HG02870 (cell line): ENCODE measurements around the gene TLCD3A.
"Not testable (repeated sequence)": the region's sequence is repeated elsewhere in the genome, so short reads cannot be mapped to it uniquely, and the experiment has no call there.

ENCODE experiments used
- ATAC-seq: cut with Tn5 transposase; IDR thresholded peaks from one replicate; pipeline ENCODE4 v1.9.1; 2021; ENCODE audit warnings: mild to moderate bottlenecking, moderate library complexity; ENCODE audit not compliant: unreplicated experiment

The TLCD3A gene

GRCh38 chr17:784143-784542 is 51.7 kb downstream of the TLCD3A start:
- ATAC-seq, result no peak

DNA sequence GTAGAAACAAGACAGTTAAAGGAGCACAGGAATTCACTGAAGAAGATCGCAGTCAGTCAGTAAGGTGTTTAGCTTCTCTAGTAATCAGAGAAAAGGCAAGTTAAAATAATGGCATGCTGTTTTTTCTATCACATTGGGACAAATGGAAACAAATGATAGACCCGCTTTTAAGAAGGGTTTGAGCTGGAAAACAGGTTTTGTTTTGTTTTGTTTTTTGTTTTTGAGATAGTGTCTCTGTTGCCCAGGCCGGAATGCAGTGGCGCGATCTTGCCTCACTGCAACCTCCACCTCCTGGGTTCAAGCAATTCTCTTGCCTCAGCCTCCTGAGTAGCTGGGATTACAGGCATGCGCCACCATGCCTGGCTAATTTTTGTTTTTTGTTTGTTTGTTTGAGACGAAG is 53.5 kb downstream of the TLCD3A start:
- ATAC-seq, result not testable (repeated sequence)

GRCh38 chr17:787641-788221 is 55.3 kb downstream of the TLCD3A start:
- ATAC-seq, result no peak

GRCh38 chr17:788551-788950 is 56.2 kb downstream of the TLCD3A start:
- ATAC-seq, result no peak

GRCh38 chr17:789160-789840 is 56.9 kb downstream of the TLCD3A start:
- no peak for ATAC-seq

DNA sequence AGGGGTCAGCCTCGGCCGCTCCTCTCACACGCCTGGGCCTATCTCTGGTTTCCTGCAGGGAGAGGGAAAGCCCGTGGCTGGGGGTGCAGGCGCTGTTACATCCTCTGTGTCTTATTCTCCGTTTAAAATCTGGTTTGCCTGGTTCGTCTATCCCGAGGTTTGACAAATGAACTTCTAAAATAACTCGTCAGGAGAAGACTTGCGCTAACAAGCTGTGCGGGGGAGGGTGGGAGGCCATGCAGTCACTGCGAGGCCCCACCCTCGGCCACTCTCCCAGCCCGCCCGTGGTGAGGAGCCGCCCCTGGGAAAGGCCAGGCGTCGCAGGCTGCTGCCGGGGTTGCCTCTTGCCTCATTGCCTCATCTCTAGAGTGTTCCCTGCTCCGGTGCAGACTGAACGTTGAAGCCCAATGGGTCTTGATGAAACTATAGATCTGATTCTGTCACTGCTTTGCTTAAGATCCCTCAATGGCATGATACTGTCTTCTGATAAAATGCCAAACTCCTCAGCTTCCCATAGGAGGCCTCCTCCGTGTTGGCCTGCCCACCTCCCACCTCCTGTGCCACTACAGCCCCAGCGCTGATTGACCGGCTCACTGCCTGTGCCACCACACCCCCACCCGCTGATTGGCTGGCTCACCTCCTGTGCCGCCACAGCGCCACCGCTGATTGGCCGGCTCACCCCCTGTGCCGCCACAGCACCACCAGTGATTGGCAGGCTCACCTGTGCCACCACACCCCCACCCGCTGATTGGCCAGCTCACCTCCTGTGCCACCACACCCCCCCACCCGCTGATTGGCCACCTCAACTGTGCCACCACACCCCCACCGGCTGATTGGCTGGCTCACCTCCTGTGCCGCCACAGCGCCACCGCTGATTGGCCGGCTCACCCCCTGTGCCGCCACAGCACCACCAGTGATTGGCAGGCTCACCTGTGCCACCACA is 57.8 kb downstream of the TLCD3A start:
- ATAC-seq, result not testable (repeated sequence)

DNA sequence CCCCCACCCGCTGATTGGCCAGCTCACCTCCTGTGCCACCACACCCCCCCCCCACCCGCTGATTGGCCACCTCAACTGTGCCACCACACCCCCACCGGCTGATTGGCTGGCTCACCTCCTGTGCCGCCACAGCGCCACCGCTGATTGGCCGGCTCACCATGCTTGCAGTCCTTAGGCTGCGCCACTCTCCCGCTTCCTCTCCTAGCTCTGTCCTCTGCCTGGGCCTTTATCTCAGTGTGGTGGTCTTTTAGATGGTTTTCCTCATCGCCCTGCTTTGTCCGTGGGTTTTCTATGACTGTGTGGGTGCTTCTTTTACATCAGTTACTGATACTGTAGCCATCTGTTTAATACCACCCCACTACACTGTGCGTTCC is 58.5 kb downstream of the TLCD3A start:
- ATAC-seq, result not testable (repeated sequence)

GRCh38 chr17:791829-792228 is 59.4 kb downstream of the TLCD3A start:
- ATAC-seq, result no peak

- ATAC-seq, result no peak
Observed at GRCh38 chr17:792277-792676, 59.9 kb downstream of the TLCD3A start.
